ENCODE data around the gene DEPP1.

DEPP1 gene

GRCh38 chr10:44933451-44934321 lies 44.9 kb downstream of the DEPP1 start:
- DNase-seq (ENCODE audit: low spot score), result no peak

GRCh38 chr10:44932517-44933450 lies 45.8 kb downstream of the DEPP1 start:
- peak; percentile 81 for DNase-seq (ENCODE audit: low spot score)

- DNase-seq (ENCODE audit: low spot score), result no peak
Measured at GRCh38 chr10:44931621-44932516, 46.7 kb downstream of the DEPP1 start.

GRCh38 chr10:44930904-44931620 lies 47.5 kb downstream of the DEPP1 start:
- no peak for DNase-seq (ENCODE audit: low spot score)

GRCh38 chr10:44929356-44930255 lies 49.0 kb downstream of the DEPP1 start:
- DNase-seq (ENCODE audit: low spot score), result no peak

GRCh38 chr10:44928462-44928861 lies 50.1 kb downstream of the DEPP1 start:
- no peak for DNase-seq (ENCODE audit: low spot score)

- no peak for DNase-seq (ENCODE audit: low spot score)
Measured at GRCh38 chr10:44927352-44927751, 51.3 kb downstream of the DEPP1 start.

GRCh38 chr10:44926751-44927351 lies 51.8 kb downstream of the DEPP1 start:
- no peak for DNase-seq (ENCODE audit: low spot score)
